ENCODE measurements around the gene USH1G. TPM values are rescaled to one million over a fixed set of nuclear protein-coding genes. Genes with fewer than 3 reads are reported as not detected.

The USH1G gene
- total RNA-seq, 1 donor from 2014 or later, result 0.18 TPM

DNA sequence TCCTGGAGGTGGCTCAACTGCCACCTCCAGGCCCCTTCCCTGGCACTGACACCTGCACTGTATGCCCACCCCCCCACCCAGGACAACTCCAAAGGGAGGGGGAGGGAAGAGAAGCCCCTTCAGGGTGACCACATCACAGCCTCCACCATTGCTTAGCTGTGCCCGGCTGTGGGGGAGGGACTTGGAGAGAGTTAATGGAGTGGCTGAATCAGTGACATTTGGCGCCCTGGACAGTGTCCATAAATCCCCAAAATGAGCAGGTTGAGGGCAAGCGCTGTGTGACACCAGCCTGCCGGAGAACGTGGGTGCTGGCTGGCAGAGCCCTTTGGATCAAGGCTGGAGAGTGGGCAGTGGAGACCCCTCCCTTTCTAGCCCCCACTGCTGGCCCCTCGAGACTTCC is 883 bp downstream of the USH1G start:
- no peak overlapping the region for H3K4me3 Mint-ChIP-seq (ENCODE audit: unreplicated experiment)
- no peak for DNase-seq (ENCODE audit: low spot score)
- H3K27ac Mint-ChIP-seq (ENCODE audit: unreplicated experiment), result no peak overlapping the region

DNA sequence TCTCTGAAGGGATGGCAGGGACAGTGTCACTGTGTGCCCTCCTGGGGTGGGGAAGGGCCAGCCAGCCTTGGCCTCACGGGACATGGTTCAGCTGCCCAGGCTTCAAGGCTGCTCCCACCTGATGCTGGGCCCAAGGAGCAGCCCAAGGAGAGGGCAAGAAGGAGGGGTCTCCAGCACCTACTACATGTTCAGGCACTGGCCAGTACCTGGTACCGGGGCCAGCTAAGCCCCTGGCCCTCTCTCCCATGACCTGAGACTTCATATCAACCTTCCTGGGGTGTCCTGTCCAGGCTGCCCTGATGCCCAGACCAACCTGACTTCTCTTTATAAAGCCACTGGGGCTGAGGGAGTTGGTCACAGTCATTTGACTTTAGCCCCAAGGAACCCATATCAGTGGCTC is 1.3 kb downstream of the USH1G start:
- Mint-ChIP-seq H3K4me3 (ENCODE audit: unreplicated experiment) (no peak overlapping the region), H3K4me1 (ENCODE audit: unreplicated experiment) (no peaks in the 10 kb centered on the region), H3K36me3 (ENCODE audit: low read depth, unreplicated experiment) (no peaks in the 10 kb centered on the region), H3K9me3 (ENCODE audit: unreplicated experiment) (no peaks in the 10 kb centered on the region), H3K27ac (ENCODE audit: unreplicated experiment) (no peak overlapping the region), H3K27me3 (ENCODE audit: unreplicated experiment) (peaks cover 24% of the 10 kb centered on the region)
- DNase-seq (ENCODE audit: low spot score), result no peak
- TF ChIP-seq, protein P1, sequence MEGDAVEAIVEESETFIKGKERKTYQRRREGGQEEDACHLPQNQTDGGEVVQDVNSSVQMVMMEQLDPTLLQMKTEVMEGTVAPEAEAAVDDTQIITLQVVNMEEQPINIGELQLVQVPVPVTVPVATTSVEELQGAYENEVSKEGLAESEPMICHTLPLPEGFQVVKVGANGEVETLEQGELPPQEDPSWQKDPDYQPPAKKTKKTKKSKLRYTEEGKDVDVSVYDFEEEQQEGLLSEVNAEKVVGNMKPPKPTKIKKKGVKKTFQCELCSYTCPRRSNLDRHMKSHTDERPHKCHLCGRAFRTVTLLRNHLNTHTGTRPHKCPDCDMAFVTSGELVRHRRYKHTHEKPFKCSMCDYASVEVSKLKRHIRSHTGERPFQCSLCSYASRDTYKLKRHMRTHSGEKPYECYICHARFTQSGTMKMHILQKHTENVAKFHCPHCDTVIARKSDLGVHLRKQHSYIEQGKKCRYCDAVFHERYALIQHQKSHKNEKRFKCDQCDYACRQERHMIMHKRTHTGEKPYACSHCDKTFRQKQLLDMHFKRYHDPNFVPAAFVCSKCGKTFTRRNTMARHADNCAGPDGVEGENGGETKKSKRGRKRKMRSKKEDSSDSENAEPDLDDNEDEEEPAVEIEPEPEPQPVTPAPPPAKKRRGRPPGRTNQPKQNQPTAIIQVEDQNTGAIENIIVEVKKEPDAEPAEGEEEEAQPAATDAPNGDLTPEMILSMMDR (IDR thresholded peaks at IDR 0.05; ENCODE audit: unreplicated experiment), result no peak

More for the DNA sequence above, 883 bp downstream of the USH1G start:
- Mint-ChIP-seq H3K27me3 (ENCODE audit: unreplicated experiment) (peaks cover 24% of the 10 kb centered on the region), H3K36me3 (ENCODE audit: low read depth, unreplicated experiment) (no peaks in the 10 kb centered on the region), H3K4me1 (ENCODE audit: unreplicated experiment) (no peaks in the 10 kb centered on the region), H3K9me3 (ENCODE audit: unreplicated experiment) (no peaks in the 10 kb centered on the region)
- TF ChIP-seq, protein P1 (IDR thresholded peaks at IDR 0.05; ENCODE audit: unreplicated experiment), result no peak

DNA sequence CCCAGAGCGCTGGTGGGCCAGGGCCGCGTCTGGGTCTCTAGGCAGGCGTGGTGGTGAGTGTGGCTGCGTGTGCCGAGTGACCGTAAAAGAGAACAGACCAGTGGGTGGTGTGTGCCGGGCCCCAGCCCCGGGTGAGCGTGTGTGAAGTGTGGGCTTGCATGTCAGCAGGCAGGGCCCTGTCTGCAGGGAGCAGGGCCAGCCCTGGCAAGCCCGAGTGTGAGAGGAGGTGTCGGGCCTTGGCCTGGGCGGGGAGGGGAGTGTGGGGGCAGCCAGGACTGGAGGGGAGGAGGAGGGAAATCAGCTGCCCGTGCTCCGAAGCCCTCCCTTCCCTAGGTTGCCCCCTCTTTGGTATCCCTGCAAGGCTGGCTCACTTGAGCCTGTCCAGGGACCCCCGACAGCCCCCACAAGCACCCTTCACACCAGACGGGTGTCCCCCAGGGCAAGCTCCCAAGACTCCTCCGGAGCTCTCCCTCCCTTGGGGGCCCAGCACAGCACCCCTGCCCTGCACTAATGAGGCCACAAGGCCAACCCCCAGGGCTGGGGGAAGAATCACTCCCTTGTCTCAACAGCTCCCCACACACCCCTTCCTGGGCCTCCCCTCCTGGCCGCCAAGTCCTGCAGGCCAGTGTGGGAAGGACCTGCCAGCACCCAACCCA is 1.9 kb downstream of the USH1G start:
- peaks cover 23% of the 10 kb centered on the region for H3K27me3 Mint-ChIP-seq (ENCODE audit: unreplicated experiment)
- no peak overlapping the region for H3K27ac Mint-ChIP-seq (ENCODE audit: unreplicated experiment)
- TF ChIP-seq, protein P1 (IDR thresholded peaks at IDR 0.05; ENCODE audit: unreplicated experiment), result no peak
- DNase-seq (ENCODE audit: low spot score), result no peak
- no peaks in the 10 kb centered on the region for H3K36me3 Mint-ChIP-seq (ENCODE audit: low read depth, unreplicated experiment)
- no peaks in the 10 kb centered on the region for H3K9me3 Mint-ChIP-seq (ENCODE audit: unreplicated experiment)
- no peaks in the 10 kb centered on the region for H3K4me1 Mint-ChIP-seq (ENCODE audit: unreplicated experiment)
- H3K4me3 Mint-ChIP-seq (ENCODE audit: unreplicated experiment), result no peak overlapping the region

DNA sequence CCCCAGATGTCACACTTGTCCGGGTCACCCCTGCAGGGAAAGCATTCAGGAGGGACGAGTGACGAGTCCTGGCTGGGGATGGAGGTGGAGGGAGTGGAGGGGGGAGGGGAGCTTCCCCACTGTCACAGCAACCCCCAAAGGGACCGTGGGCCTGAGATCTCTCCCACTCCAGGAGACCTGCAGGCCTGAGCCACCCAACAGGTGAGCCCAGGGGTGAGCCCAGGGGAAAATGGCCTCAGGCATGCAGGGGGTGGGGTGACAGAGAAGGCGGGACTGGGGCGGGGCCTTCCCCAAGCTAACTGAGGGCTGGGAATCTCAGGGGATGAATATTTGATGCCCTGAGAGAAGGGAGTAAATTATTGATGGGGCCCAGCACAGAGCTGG is 2.4 kb downstream of the USH1G start:
- DNase-seq (ENCODE audit: low spot score), result no peak
- TF ChIP-seq, protein P1 (IDR thresholded peaks at IDR 0.05; ENCODE audit: unreplicated experiment), result no peak
- H3K27ac Mint-ChIP-seq (ENCODE audit: unreplicated experiment), result no peak overlapping the region
- no peaks in the 10 kb centered on the region for H3K9me3 Mint-ChIP-seq (ENCODE audit: unreplicated experiment)
- H3K4me3 Mint-ChIP-seq (ENCODE audit: unreplicated experiment), result no peak overlapping the region
- H3K27me3 Mint-ChIP-seq (ENCODE audit: unreplicated experiment), result peaks cover 18% of the 10 kb centered on the region
- no peaks in the 10 kb centered on the region for H3K36me3 Mint-ChIP-seq (ENCODE audit: low read depth, unreplicated experiment)
- no peaks in the 10 kb centered on the region for H3K4me1 Mint-ChIP-seq (ENCODE audit: unreplicated experiment)

DNA sequence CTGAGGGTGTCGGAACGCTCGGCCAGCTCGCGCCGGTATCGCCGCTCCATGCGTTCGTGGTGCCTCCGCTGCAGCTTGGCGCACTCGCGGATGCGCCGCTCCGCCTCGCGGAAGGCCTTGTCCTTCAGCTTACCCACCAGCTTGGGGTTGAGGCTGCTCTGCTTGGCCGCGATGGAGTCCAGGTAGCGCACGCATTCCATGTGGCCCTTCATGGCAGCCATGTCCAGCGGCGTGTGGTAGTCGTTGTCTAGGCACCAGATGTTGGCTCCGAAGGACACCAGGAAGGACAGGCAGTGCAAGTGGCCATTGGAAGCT is 2.8 kb downstream of the USH1G start:
- H3K27me3 Mint-ChIP-seq (ENCODE audit: unreplicated experiment), result peaks cover 14% of the 10 kb centered on the region
- H3K4me3 Mint-ChIP-seq (ENCODE audit: unreplicated experiment), result no peak overlapping the region
- TF ChIP-seq, protein P1 (IDR thresholded peaks at IDR 0.05; ENCODE audit: unreplicated experiment), result no peak
- no peak for DNase-seq (ENCODE audit: low spot score)
- no peaks in the 10 kb centered on the region for H3K36me3 Mint-ChIP-seq (ENCODE audit: low read depth, unreplicated experiment)
- H3K9me3 Mint-ChIP-seq (ENCODE audit: unreplicated experiment), result no peaks in the 10 kb centered on the region
- no peaks in the 10 kb centered on the region for H3K4me1 Mint-ChIP-seq (ENCODE audit: unreplicated experiment)
- H3K27ac Mint-ChIP-seq (ENCODE audit: unreplicated experiment), result no peak overlapping the region
